HG03108 (cell line): ENCODE data around the gene PTTG1.

Experiments
- ATAC-seq: cut with Tn5 transposase; IDR thresholded peaks from one replicate; pipeline ENCODE4 v1.9.1; 2021; ENCODE audit warnings: moderate library complexity; ENCODE audit not compliant: unreplicated experiment

PTTG1 gene

DNA sequence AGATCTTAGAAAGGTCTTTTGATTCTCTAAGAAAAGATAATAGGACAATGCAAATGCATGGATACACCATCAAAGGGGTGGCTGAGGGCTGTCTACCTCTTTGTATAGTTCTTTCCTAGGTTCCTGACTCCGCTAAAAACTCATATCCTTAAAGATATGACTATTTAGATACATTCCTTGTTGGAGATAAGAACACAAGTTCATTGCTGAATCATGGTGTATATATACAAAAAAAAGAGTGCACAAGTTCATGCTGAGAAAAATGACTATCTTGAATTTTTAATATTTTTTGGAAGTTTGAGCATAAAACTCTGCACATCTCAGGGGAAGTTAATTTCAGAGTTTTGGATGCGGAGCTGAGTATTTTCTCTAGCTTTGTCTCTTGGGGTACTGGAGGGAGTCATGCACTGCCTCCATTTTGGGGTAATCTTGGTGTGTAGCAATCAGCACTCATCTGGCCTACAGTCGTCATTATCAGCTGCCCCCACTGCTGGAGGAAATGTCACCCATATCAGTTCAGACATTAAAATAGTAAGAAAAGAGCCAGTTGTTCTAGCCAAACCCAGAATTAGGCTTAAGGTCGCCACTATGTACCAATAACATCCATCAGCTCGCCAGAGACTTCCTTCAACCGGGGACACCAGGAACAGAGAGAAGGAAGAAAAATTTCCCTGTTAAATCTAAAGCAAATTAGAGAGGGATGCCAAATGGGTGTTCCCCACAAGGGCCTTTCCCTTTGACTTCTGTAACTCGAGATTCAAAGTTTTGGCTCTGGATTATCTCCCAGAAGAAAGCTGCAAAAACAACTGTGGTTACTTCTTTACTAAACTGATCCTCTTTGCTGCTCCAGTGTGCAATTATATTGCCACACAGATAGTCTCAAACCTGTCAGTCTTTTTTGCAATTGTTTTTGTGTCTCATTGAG is 49.0 kb downstream of the PTTG1 start:
- no peak for ATAC-seq

DNA sequence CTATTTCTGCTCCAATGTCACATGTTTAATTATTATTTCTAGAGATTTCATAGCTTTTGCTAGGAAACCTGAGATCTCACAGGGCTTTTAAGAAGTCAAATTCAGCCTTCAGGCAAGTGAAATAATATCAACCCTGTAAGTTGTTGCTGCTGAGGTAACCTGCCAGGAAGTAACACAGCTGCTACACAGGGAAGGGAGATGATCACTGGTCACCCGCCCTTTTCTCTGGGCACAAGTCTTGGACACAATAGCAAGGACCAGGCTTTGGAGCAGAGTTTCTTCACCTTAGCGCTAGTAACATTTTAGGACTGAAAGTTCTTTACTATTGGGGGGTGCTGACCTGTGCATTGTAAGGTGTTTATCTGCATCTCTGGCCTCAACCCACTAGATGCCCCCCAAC is 50.1 kb downstream of the PTTG1 start:
- ATAC-seq, result no peak

DNA sequence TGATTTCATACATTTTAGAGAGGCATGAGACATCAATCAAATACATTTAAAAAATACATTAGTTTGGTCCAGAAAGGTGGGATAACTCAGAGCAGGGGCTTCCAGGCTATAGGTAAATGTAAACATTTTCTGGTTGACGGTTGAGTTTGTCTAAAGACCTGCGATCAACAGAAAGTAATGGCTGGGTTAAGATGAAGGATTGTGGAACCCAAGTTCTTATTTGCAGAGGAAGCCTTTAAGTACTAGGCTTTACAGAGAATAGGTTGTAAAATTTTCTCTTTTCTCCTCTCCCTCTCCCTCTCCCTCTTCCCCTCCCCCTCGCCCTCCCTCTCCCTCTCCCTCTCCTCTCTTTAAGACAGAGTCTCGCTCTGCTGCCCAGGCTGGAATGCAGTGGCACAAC is 50.8 kb downstream of the PTTG1 start:
- ATAC-seq, result no peak

DNA sequence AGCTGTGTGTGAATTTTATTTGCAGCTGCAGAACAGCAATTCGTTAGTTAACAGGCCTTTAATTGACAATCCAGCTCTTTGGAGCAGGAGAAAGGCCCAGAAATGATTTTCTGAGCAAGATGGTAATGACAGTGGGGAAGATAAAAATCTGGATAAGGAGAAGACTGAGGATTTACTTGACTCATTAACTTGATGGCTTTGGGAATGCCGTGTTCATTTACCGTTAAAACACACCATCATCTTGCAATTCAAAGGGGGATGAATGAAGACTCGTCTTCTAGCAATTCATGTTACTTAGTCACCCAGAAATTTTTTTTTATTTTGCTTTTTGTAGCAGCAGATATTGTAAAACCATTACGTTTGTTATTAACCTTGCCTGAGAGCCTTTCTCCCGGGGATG is 52.0 kb downstream of the PTTG1 start:
- no peak for ATAC-seq

DNA sequence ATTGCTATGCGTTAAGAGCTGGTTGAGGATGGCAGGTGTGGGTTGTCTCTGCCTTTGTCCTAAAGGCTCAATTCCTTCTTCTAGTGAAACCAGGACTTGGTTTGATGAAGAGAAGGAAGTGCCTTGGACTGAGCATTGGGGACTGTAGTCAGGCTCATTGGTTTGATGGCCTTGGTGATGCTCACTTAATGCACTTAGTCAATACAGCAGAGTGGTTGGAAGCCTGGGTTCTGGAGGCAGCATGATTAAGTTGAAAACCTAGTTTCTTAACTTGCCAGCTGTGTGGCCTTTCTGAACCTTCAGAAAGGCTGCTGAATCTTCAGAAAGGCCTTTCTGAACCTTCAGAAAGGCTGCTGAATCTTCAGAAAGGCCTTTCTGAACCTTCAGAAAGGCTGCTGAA is 52.4 kb downstream of the PTTG1 start:
- ATAC-seq, result no peak

DNA sequence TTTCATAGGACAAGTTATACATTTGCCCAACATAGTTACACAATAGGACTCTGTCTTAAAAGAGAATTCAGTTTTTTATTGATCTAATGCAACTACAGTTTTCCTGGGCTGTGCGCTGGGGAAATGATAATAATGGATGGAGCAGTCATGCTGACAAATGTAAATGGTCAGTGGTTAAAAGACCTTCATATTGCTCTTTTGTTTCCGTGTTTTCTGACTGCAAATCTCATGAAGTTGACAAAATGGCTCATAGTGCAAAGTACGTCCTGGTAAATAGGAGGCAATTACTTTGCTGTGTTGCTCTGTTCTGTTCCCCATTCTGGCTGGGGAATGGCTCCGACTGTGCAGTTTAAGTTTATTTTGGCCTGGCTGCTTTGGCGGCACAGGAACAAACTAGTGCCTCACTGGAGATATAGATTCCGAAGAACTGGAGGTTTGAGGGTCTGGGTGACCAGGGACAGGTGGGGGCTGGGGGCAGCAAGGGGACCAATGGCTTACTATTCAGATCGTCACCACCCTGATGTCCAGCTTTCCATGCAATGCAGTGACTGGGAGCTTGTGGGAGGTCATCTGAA is 54.3 kb downstream of the PTTG1 start:
- ATAC-seq, result no peak

DNA sequence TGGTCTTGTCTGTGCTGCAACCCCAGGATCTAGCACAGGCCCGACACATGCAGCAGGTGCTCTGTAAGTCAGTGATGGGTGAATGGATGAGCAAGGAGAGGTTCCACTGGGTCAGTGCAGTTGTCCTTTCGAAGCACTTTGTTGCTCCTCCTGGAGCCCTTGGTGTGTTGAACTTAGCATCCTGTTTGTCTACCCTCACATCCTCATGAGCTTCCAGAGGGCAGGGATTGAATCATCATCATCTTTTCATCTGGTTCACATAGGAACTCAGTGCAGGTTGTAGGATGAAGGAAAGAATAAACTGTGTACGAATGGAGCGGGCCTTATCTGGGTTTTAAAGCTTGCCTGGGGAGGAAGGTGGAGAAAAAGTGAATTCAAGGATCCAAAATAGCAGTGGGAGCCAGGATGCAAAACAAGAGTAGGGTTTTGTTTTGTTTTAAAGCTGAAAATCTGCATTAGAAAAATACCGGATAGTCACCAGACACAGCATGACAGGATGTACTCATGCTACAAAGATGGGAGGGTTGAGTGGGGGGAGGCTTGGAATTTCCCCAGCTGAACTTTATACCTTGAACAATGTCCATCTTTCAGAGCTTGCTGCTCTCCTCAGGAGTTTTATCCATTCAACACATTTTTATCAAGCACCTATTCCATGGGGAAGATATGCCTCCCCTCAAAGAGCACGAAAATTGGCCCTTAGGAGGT is 55.8 kb downstream of the PTTG1 start:
- no peak for ATAC-seq

DNA sequence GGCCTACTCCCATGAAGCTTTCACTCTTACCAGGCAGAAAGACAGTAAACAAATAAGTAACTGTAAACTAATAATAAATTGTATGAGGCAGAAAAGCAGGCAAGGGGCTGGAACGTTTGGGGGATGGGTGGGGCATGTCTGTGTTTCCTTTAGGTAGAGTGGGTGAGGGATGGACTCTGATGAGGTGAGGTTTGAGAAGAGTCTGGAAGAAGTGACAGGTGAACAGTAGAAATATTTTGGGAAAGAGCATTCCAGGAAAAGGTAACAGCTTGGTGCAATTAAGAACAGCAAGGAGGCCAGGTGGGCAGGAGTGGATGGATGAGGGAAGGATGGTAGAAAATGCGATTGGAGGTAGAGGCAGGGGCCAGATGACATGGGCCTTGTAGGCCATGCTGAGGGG is 56.5 kb downstream of the PTTG1 start:
- no peak for ATAC-seq
